ENCODE data around the gene FBN1. TPM values are rescaled to one million over a fixed set of nuclear protein-coding genes. Genes with fewer than 3 reads are reported as not detected.

The FBN1 gene
- total RNA-seq, 6 experiments from 2014 or later, result 1.7 to 12.0 (median 8.7) TPM

GRCh38 chr15:48520376-48521155 lies 124.9 kb downstream of the FBN1 start:
- TF ChIP-seq POLR2A (IDR thresholded peaks at IDR 0.05) (no peak), CTCF (IDR thresholded peaks at IDR 0.05) (peak in 1 of 4 donors; percentile 23)
- H3K4me1 ChIP-seq, result no peaks in the 10 kb centered on the region
- ATAC-seq, result no peak
- intact Hi-C loops (cut with DNase I), result no loop called here
- no peak for DNase-seq
- H3K36me3 ChIP-seq, result no peaks in the 10 kb centered on the region
- no peaks in the 10 kb centered on the region for H3K27me3 ChIP-seq
- H3K9me3 ChIP-seq, result no peaks in the 10 kb centered on the region
- H3K27ac ChIP-seq, result no peak overlapping the region
- no peak overlapping the region for H3K4me3 ChIP-seq
- WGBS (ENCODE audit: insufficient coverage, low coverage, low lambda C conversion rate, missing lambda C conversion rate), result 53% methylated on average over 11 of the region's 15 CpGs

- DNase-seq, result no peak
- TF ChIP-seq CTCF (IDR thresholded peaks at IDR 0.05) (no peak), POLR2A (IDR thresholded peaks at IDR 0.05) (no peak)
- 85% methylated on average over 3 of the region's 3 CpGs for WGBS (ENCODE audit: insufficient coverage, low coverage, low lambda C conversion rate, missing lambda C conversion rate)
- intact Hi-C loops (cut with DNase I), result no loop called here
- H3K4me1 ChIP-seq, result no peaks in the 10 kb centered on the region
- H3K36me3 ChIP-seq, result no peaks in the 10 kb centered on the region
- H3K27me3 ChIP-seq, result no peaks in the 10 kb centered on the region
- H3K27ac ChIP-seq, result no peak overlapping the region
- no peaks in the 10 kb centered on the region for H3K9me3 ChIP-seq
- ATAC-seq, result no peak
- H3K4me3 ChIP-seq, result no peak overlapping the region
Observed at GRCh38 chr15:48516121-48516520, 129.4 kb downstream of the FBN1 start.

DNA sequence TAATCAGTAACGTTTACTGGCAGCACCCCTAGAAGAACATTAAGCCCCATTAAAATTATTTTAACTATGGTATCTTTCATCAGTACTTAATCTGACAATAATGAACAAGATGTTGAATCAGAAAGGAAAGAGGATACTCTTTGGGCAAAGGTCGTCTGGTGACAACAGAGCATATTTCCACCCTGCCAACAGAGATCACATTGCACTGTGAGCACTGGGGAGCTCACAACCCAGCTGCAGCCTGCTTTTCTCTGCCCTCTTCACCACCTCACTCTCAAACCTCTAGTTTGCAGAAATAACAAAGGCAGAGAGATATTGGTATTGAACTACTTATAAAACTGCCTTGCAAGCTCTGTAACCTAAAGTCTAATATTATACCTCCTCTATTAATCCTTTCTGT lies 130.0 kb downstream of the FBN1 start:
- WGBS (ENCODE audit: insufficient coverage, low coverage, low lambda C conversion rate, missing lambda C conversion rate), result 30% methylated on average over 2 of the region's 2 CpGs
- ATAC-seq, result peak in 1 of 4 donors; percentile 31
- TF ChIP-seq POLR2A (IDR thresholded peaks at IDR 0.05) (no peak), CTCF (IDR thresholded peaks at IDR 0.05) (no peak)

GRCh38 chr15:48514103-48514816 lies 131.2 kb downstream of the FBN1 start:
- intact Hi-C loops (cut with DNase I), result no loop called here
- WGBS (ENCODE audit: insufficient coverage, low coverage, low lambda C conversion rate, missing lambda C conversion rate), result 67% methylated on average over 2 of the region's 2 CpGs
- TF ChIP-seq CTCF (IDR thresholded peaks at IDR 0.05) (no peak), POLR2A (IDR thresholded peaks at IDR 0.05) (no peak)
- Histone ChIP-seq H3K27me3 (no peaks in the 10 kb centered on the region), H3K4me3 (no peak overlapping the region), H3K27ac (no peak overlapping the region), H3K36me3 (no peaks in the 10 kb centered on the region), H3K9me3 (no peaks in the 10 kb centered on the region), H3K4me1 (no peaks in the 10 kb centered on the region)
- ATAC-seq (peak in 2 of 4 donors; percentile 16 to 43), DNase-seq (no peak)

More for the DNA sequence above, 130.0 kb downstream of the FBN1 start:
- Histone ChIP-seq H3K4me3 (no peak overlapping the region), H3K36me3 (no peaks in the 10 kb centered on the region), H3K9me3 (no peaks in the 10 kb centered on the region), H3K4me1 (no peaks in the 10 kb centered on the region), H3K27ac (no peak overlapping the region), H3K27me3 (no peaks in the 10 kb centered on the region)
- intact Hi-C loops (cut with DNase I), result no loop called here
- no peak for DNase-seq
